GM10248 (cell line): Measurements from ENCODE around the gene TMEM243.

Experiments used
- CTCF ChIA-PET: fragments of 300-600 bp; sonication (Branson Sonifier 250); formaldehyde crosslinking; extraction: SDS; loops from one replicate; lab custom pipeline; 2021; ENCODE audit warnings: antibody characterized with exemption; lab: Yijun Ruan, JAX
- POLR2A ChIA-PET: fragments of 350-650 bp; sonication (Branson Sonifier 250); formaldehyde crosslinking; extraction: SDS; loops from one replicate; lab custom pipeline; 2020; ENCODE audit warnings: antibody characterized with exemption; lab: Yijun Ruan, JAX
- DNase-seq: peaks from one replicate; pipeline ENCODE4 v3.0.0; 2012; ENCODE audit errors: extremely low spot score
- CTCF ChIP-seq: IDR thresholded peaks from 2 replicates; pipeline ENCODE4 v1.5.1; 2012; ENCODE audit warnings: mild to moderate bottlenecking, low read depth; ENCODE audit errors: extremely low read depth, missing control alignments, control extremely low read depth

Gene TMEM243

GRCh38 chr7:87220026-87220733 lies 648 bp upstream of the TMEM243 start:
- TF ChIP-seq CTCF, result no peak
- peak; percentile 84 for DNase-seq
- ChIA-PET POLR2A (interaction anchor here (0.7 to 2.1 kb wide), 4 partner anchors 11 to 232 kb away, joined by 3 to 8 read pairs (median 4); partner anchors contain the start of gene DMTF1), CTCF (interaction anchor here (0.9 to 3.2 kb wide), 13 partner anchors 8 to 304 kb away, joined by 3 to 15 read pairs (median 4); no protein-coding TSS in a partner anchor)

- POLR2A ChIA-PET, result interaction anchor here (0.8 to 2.1 kb wide), 3 partner anchors 16 to 191 kb away, joined by 3 to 8 read pairs (median 3); partner anchors contain the start of gene DMTF1
- peak; percentile 31 for DNase-seq
- TF ChIP-seq CTCF, result no peak
- CTCF ChIA-PET, result interaction anchor here (0.6 to 2.7 kb wide), 10 partner anchors 11 to 303 kb away, joined by 3 to 7 read pairs (median 3); no protein-coding TSS in a partner anchor
Measured at GRCh38 chr7:87218796-87219544, 562 bp downstream of the TMEM243 start.

GRCh38 chr7:87217983-87218653 lies 1.4 kb downstream of the TMEM243 start:
- CTCF ChIA-PET, result interaction anchor here (1.2 to 2.7 kb wide), 10 partner anchors 10 to 269 kb away, joined by 3 to 9 read pairs (median 6); partner anchors contain the start of gene DMTF1
- TF ChIP-seq CTCF, result no peak
- POLR2A ChIA-PET, result interaction anchor here (0.7 to 2.7 kb wide), 5 partner anchors 17 to 190 kb away, joined by 3 to 15 read pairs (median 4); partner anchors contain the start of gene DMTF1
- DNase-seq, result no peak

- no peak for TF ChIP-seq CTCF
- peak; percentile 58 for DNase-seq
- ChIA-PET POLR2A (interaction anchor here (0.7 to 2.7 kb wide), 4 partner anchors 16 to 801 kb away, joined by 3 to 15 read pairs (median 4); partner anchors contain the start of gene DMTF1), CTCF (interaction anchor here (1.0 to 1.8 kb wide), 9 partner anchors 13 to 68 kb away, joined by 3 to 9 read pairs (median 6); partner anchors contain the start of gene DMTF1)
Measured at GRCh38 chr7:87216701-87217508, 2.6 kb downstream of the TMEM243 start.

GRCh38 chr7:87215046-87215445 lies 4.5 kb downstream of the TMEM243 start:
- TF ChIP-seq CTCF, result no peak
- ChIA-PET CTCF (interaction anchor here (1.2 to 1.3 kb wide), 2 partner anchors 21 to 39 kb away, joined by 3 to 4 read pairs; no protein-coding TSS in a partner anchor), POLR2A (no interaction called here)
- DNase-seq, result no peak
